ENCODE results near the gene FCER2. TPM values are rescaled to one million over a fixed set of nuclear protein-coding genes. Genes with fewer than 3 reads are reported as not detected.

The FCER2 gene
- total RNA-seq, 1 donor from 2014 or later: not detected

Other genes starting within 250 kb of the FCER2 start
- gene PEX11G, start 213.1 kb downstream of the FCER2 start, total RNA-seq: 1.8 and 2.3 TPM in 2 replicates
- gene ZNF358, start 186.0 kb downstream of the FCER2 start, total RNA-seq: 8.3 and 21.7 TPM in 2 replicates
- gene MCOLN1, start 179.5 kb downstream of the FCER2 start, total RNA-seq: 2.8 and 7.1 TPM in 2 replicates
- 63.7 and 90.4 TPM in 2 replicates for gene PNPLA6, start 166.4 kb downstream of the FCER2 start, total RNA-seq
- under 0.01 TPM in 1 of 2 replicates, not detected in the other for gene CAMSAP3, start 106.3 kb downstream of the FCER2 start, total RNA-seq
- 19.4 and 26.0 TPM in 2 replicates for gene XAB2, start 72.6 kb downstream of the FCER2 start, total RNA-seq
- 17.7 and 28.5 TPM in 2 replicates for gene PET100, start 72.3 kb downstream of the FCER2 start, total RNA-seq
- gene PCP2, start 68.4 kb downstream of the FCER2 start, total RNA-seq: not detected in 2 replicates
- 22.3 and 34.8 TPM in 2 replicates for gene STXBP2, start 65.0 kb downstream of the FCER2 start, total RNA-seq
- gene RETN, start 33.1 kb downstream of the FCER2 start, total RNA-seq: not detected in 2 replicates
- gene MCEMP1, start 25.0 kb downstream of the FCER2 start, total RNA-seq: not detected in 2 replicates
- gene TRAPPC5, start 21.3 kb downstream of the FCER2 start, total RNA-seq: 93.8 and 106 TPM in 2 replicates
- gene CLEC4G, start 30.0 kb upstream of the FCER2 start, total RNA-seq: under 0.01 TPM in 1 of 2 replicates, not detected in the other
- under 0.01 TPM in 2 replicates for gene CD209, start 45.4 kb upstream of the FCER2 start, total RNA-seq
- gene CLEC4M, start 61.1 kb upstream of the FCER2 start, total RNA-seq: 41.8 and 143 TPM in 2 replicates
- 6.2 and 10.6 TPM in 2 replicates for gene EVI5L, start 128.1 kb upstream of the FCER2 start, total RNA-seq
- gene PRR36, start 172.3 kb upstream of the FCER2 start, total RNA-seq: not detected in 2 replicates
- gene LRRC8E, start 186.4 kb upstream of the FCER2 start, total RNA-seq: 0.77 and 1.1 TPM in 2 replicates
- gene MAP2K7, start 201.7 kb upstream of the FCER2 start, total RNA-seq: 6.9 and 11.4 TPM in 2 replicates
- 0.25 and 0.26 TPM in 2 replicates for gene TGFBR3L, start 212.7 kb upstream of the FCER2 start, total RNA-seq
- 5.1 and 5.8 TPM in 2 replicates for gene SNAPC2, start 218.2 kb upstream of the FCER2 start, total RNA-seq
- 1.5 and 2.9 TPM in 2 replicates for gene CTXN1, start 224.0 kb upstream of the FCER2 start, total RNA-seq
- 26.2 and 30.2 TPM in 2 replicates for gene TIMM44, start 241.5 kb upstream of the FCER2 start, total RNA-seq

Measured in dermis microvascular lymphatic vessel endothelial cell (primary cell).